ENCODE measurements around the gene AFP. TPM values are rescaled to one million over a fixed set of nuclear protein-coding genes. Genes with fewer than 3 reads are reported as not detected.

AFP gene
- total RNA-seq, 4 donors from 2014 or later = not detected

- no peak for TF ChIP-seq CTCF (IDR thresholded peaks at IDR 0.05; ENCODE audit: low read depth)
Observed at GRCh38 chr4:73432169-73433000, 3.6 kb upstream of the AFP start.

- TF ChIP-seq CTCF (IDR thresholded peaks at IDR 0.05; ENCODE audit: low read depth) = no peak
Observed at GRCh38 chr4:73433140-73433539, 2.9 kb upstream of the AFP start.

GRCh38 chr4:73434311-73434710 is 1.7 kb upstream of the AFP start:
- TF ChIP-seq CTCF (IDR thresholded peaks at IDR 0.05; ENCODE audit: low read depth) = no peak

- TF ChIP-seq CTCF (IDR thresholded peaks at IDR 0.05; ENCODE audit: low read depth) = no peak
Observed at GRCh38 chr4:73436674-73437557, 895 bp downstream of the AFP start.

- no peak for TF ChIP-seq CTCF (IDR thresholded peaks at IDR 0.05; ENCODE audit: low read depth)
Observed at GRCh38 chr4:73437558-73437956, 1.5 kb downstream of the AFP start.

- no peak for TF ChIP-seq CTCF (IDR thresholded peaks at IDR 0.05; ENCODE audit: low read depth)
Observed at GRCh38 chr4:73438048-73438447, 2.0 kb downstream of the AFP start.

GRCh38 chr4:73438582-73439215 is 2.7 kb downstream of the AFP start:
- no peak for TF ChIP-seq CTCF (IDR thresholded peaks at IDR 0.05; ENCODE audit: low read depth)

All from subcutaneous adipose tissue (tissue), 4 donors.